Neuronal stem cell (in vitro differentiated cells): ENCODE data around the gene ATP8A2.

ENCODE experiments used
- DNase-seq: peaks from one replicate; pipeline ENCODE4 v3.0.0-alpha.2; 2013; ENCODE audit warnings: low spot score
- H2AFZ ChIP-seq: one replicate; pipeline ENCODE4 v1.6.1; 2013; ENCODE audit warnings: mild to moderate bottlenecking, low read length, inconsistent platforms
- H2AK5ac ChIP-seq: 2 replicates; pipeline ENCODE4 v1.6.1; 2013; ENCODE audit warnings: low read depth, mild to moderate bottlenecking, inconsistent platforms, low read length, moderate library complexity, mixed read lengths
- H2BK120ac ChIP-seq: 2 replicates; pipeline ENCODE4 v1.6.1; 2013; ENCODE audit warnings: low read depth, mild to moderate bottlenecking, inconsistent platforms, low read length, moderate library complexity, mixed read lengths
- H2BK12ac ChIP-seq: one replicate; pipeline ENCODE4 v1.6.1; 2013; ENCODE audit warnings: low read length, inconsistent platforms
- H2BK15ac ChIP-seq: 2 replicates; pipeline ENCODE4 v1.6.1; 2013; ENCODE audit warnings: mild to moderate bottlenecking, low read length, inconsistent platforms, mixed read lengths
- H2BK5ac ChIP-seq: one replicate; pipeline ENCODE4 v1.6.1; 2013; ENCODE audit warnings: inconsistent platforms, mild to moderate bottlenecking, low read length, moderate library complexity
- H3K14ac ChIP-seq: one replicate; pipeline ENCODE4 v1.6.1; 2013; ENCODE audit warnings: low read length, inconsistent platforms
- H3K18ac ChIP-seq: 2 replicates; pipeline ENCODE4 v1.6.1; 2013; ENCODE audit warnings: low read length, inconsistent platforms
- H3K23ac ChIP-seq: 2 replicates; pipeline ENCODE4 v1.6.1; 2013; ENCODE audit warnings: low read depth, mild to moderate bottlenecking, mixed read lengths, low read length, inconsistent platforms; ENCODE audit not compliant: poor library complexity
- H3K27ac ChIP-seq: replicated peaks from 3 replicates; pipeline ENCODE4 v1.5.1; 2013; ENCODE audit warnings: low read length, inconsistent platforms
- H3K27me3 ChIP-seq, 3 experiments: 2 replicates each; pipeline ENCODE4 v1.6.1; 2013; ENCODE audit warnings: low read length in 3 of 3, mild to moderate bottlenecking in 2 of 3, inconsistent platforms in 1 of 3, low read depth in 1 of 3, mixed read lengths in 1 of 3, moderate library complexity in 1 of 3; ENCODE audit not compliant: control insufficient read depth in 3 of 3, insufficient read depth in 3 of 3
- H3K36me3 ChIP-seq, 2 donors: replicated peaks in 1 of 2; 2 replicates each; pipeline ENCODE4 v1.6.1; 2013; ENCODE audit warnings: low read length in 2 of 2; ENCODE audit not compliant: control insufficient read depth in 2 of 2, insufficient read depth in 2 of 2
- H3K4ac ChIP-seq: 2 replicates; pipeline ENCODE4 v1.6.1; 2013; ENCODE audit warnings: inconsistent platforms, mild to moderate bottlenecking, low read length, moderate library complexity
- H3K4me1 ChIP-seq, 2 donors: 1 replicate in 1 of 2; 2 replicates in 1 of 2; pipeline ENCODE4 v1.6.1; 2013; ENCODE audit warnings: low read length in 2 of 2, low read depth in 1 of 2; ENCODE audit not compliant: control insufficient read depth in 2 of 2, insufficient read depth in 1 of 2
- H3K4me2 ChIP-seq: one replicate; pipeline ENCODE4 v1.6.1; 2013; ENCODE audit warnings: mild to moderate bottlenecking, low read length, inconsistent platforms; ENCODE audit not compliant: insufficient read depth, poor library complexity, severe bottlenecking
- H3K4me3 ChIP-seq, 2 donors: 2 replicates each; pipeline ENCODE4 v1.5.1; 2013; ENCODE audit warnings: low read length in 2 of 2, mild to moderate bottlenecking in 2 of 2, inconsistent platforms in 1 of 2, moderate library complexity in 1 of 2
- H3K79me1 ChIP-seq: one replicate; pipeline ENCODE4 v1.6.1; 2013; ENCODE audit warnings: low read depth, mild to moderate bottlenecking, inconsistent platforms, low read length, moderate library complexity
- H3K9ac ChIP-seq: one replicate; pipeline ENCODE4 v1.6.1; 2013; ENCODE audit warnings: mild to moderate bottlenecking, low read depth, low read length, inconsistent platforms; ENCODE audit not compliant: poor library complexity
- H3K9me3 ChIP-seq, 2 donors: replicated peaks in 1 of 2; 2 replicates each; pipeline versions ENCODE3 to v1.6.1; 2013; ENCODE audit warnings: low read length in 2 of 2, mild to moderate bottlenecking in 2 of 2, inconsistent platforms in 1 of 2, low read depth in 1 of 2, mixed read lengths in 1 of 2, moderate library complexity in 1 of 2; ENCODE audit not compliant: control insufficient read depth in 2 of 2, insufficient read depth in 1 of 2
- H4K8ac ChIP-seq: one replicate; pipeline ENCODE4 v1.6.1; 2013; ENCODE audit warnings: low read depth, mild to moderate bottlenecking, inconsistent platforms, low read length, moderate library complexity
- H4K91ac ChIP-seq: one replicate; pipeline ENCODE4 v1.6.1; 2013; ENCODE audit warnings: low read length, low read depth, mild to moderate bottlenecking, inconsistent platforms; ENCODE audit not compliant: poor library complexity
- WGBS, 2 donors: extraction: QIAGEN DNeasy Blood & Tissue Kit; methylation state at CpG; one replicate each; pipeline ENCODE4 v1.1.7; 2013; ENCODE audit warnings: missing lambda C conversion rate in 2 of 2, mixed read lengths in 1 of 2; ENCODE audit not compliant: insufficient read length in 2 of 2, insufficient replicate concordance in 1 of 2; ENCODE audit errors: extremely low coverage in 2 of 2; 5-methylcytosine and 5-hydroxymethylcytosine counted together

The ATP8A2 gene

DNA sequence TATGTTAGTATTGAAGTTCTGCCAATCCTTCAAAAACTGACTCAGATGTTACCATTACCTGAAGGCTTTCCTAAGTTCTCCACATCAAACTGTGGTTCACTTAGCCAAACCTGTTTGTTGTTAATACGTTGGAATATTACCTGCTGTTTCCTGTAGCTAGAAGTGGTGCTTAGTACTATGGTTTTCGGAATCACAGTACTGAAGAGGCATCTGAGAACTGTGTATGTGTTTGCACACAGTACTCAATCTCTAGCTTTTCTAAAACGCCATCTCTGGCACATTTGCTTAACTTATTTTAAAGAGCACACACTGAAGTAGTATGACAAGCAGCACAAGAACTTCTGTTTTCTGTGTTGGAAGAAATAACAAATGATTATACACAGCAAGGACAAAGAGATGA is 431.9 kb downstream of the ATP8A2 start:
- H3K36me3 ChIP-seq = no peaks in the 10 kb centered on the region
- H4K8ac ChIP-seq = no peak overlapping the region
- H2BK120ac ChIP-seq = no peak overlapping the region
- no peak overlapping the region for H3K4me3 ChIP-seq
- H3K27me3 ChIP-seq = no peaks in the 10 kb centered on the region
- H2AK5ac ChIP-seq = no peak overlapping the region
- H3K4me1 ChIP-seq = no peaks in the 10 kb centered on the region
- H3K27ac ChIP-seq = no peak overlapping the region
- H3K9me3 ChIP-seq = no peaks in the 10 kb centered on the region
- H3K18ac ChIP-seq = no peak overlapping the region
- no peak overlapping the region for H3K23ac ChIP-seq
- H3K9ac ChIP-seq = no peak overlapping the region
- no peak for DNase-seq
- H2AFZ ChIP-seq = no peak overlapping the region
- no CpG with 5 or more reads among the region's 3 CpGs for WGBS, 2 donors
- no peak overlapping the region for H3K4me2 ChIP-seq
- no peak overlapping the region for H3K14ac ChIP-seq
- no peak overlapping the region for H2BK15ac ChIP-seq
- no peak overlapping the region for H4K91ac ChIP-seq
- no peak overlapping the region for H2BK5ac ChIP-seq
- no peak overlapping the region for H2BK12ac ChIP-seq
- no peak overlapping the region for H3K4ac ChIP-seq
- H3K79me1 ChIP-seq = no peaks in the 10 kb centered on the region

DNA sequence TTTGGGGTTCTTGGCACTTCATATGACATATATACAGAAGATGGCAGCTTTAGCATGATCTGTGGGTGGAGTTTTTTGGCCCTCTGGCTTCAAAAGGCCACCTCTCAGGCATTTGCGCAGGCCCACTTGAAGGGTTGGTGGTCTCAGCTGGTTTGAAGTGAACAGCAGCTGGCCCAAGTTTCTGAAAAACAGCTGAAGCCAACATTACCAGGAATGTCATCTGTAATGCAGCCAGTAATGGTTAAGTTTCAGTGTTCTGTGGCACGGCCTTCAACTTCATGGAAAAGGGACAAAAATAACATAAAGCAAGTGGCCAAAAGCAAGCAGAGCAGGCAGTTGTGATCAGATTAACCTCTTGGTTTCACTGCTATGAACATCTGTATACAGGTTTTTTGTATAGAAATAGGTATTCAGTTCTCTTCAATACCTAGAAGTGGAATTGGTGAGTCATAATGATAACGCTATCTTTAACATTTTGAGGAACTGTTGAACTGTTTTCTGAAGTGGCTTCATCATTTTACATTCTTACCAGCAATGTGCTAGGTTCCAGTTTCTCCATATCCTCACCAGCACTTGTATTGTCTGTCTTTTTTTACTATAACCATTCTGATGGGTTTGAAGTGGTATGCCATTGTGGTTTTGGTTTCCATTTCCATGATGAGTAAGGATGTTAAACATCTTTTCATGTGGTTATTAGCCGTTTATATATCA is 434.6 kb downstream of the ATP8A2 start:
- Histone ChIP-seq H3K9me3 (no peaks in the 10 kb centered on the region), H2BK5ac (no peak overlapping the region), H3K27me3 (no peaks in the 10 kb centered on the region), H3K27ac (no peak overlapping the region), H3K14ac (no peak overlapping the region), H2BK12ac (no peak overlapping the region), H2AK5ac (no peak overlapping the region), H3K4me1 (no peaks in the 10 kb centered on the region), H4K91ac (no peak overlapping the region), H3K9ac (no peak overlapping the region), H2BK120ac (no peak overlapping the region), H4K8ac (no peak overlapping the region), H3K4ac (no peak overlapping the region), H2AFZ (no peak overlapping the region), H3K23ac (no peak overlapping the region), H3K4me3 (no peak overlapping the region), H2BK15ac (no peak overlapping the region), H3K18ac (no peak overlapping the region), H3K79me1 (no peaks in the 10 kb centered on the region), H3K36me3 (no peaks in the 10 kb centered on the region), H3K4me2 (no peak overlapping the region)
- no peak for DNase-seq
- no CpG with 5 or more reads among the region's 4 CpGs for WGBS, 2 donors

DNA sequence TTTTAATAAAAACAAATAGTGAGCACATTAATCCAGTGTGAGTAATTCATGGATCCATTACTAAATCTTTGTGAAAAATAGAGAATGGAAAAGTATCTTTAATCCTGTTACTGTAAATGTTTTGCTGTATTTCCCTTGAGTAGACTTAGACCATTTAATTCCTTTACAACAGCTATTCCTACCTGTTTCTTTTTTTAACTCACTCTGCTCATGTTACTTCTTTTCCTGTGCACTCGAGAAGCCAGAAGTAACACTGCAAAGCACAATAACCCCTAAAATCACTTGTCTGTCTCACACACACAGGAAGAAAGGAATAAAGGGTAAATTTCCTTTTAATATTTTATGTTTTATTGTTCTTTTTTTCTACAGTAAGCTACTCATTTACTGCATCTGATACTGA is 435.8 kb downstream of the ATP8A2 start:
- no peak for DNase-seq
- no peaks in the 10 kb centered on the region for H3K27me3 ChIP-seq
- no peak overlapping the region for H3K4me2 ChIP-seq
- H3K4ac ChIP-seq = no peak overlapping the region
- H2AK5ac ChIP-seq = no peak overlapping the region
- H3K27ac ChIP-seq = no peak overlapping the region
- H3K9ac ChIP-seq = no peak overlapping the region
- H3K9me3 ChIP-seq = no peaks in the 10 kb centered on the region
- no CpG with 5 or more reads among the region's 1 CpG for WGBS, 2 donors
- no peak overlapping the region for H4K91ac ChIP-seq
- H3K23ac ChIP-seq = no peak overlapping the region
- H3K14ac ChIP-seq = no peak overlapping the region
- no peak overlapping the region for H2BK5ac ChIP-seq
- H3K36me3 ChIP-seq = no peaks in the 10 kb centered on the region
- no peak overlapping the region for H2AFZ ChIP-seq
- no peaks in the 10 kb centered on the region for H3K4me1 ChIP-seq
- no peak overlapping the region for H2BK12ac ChIP-seq
- H3K4me3 ChIP-seq = no peak overlapping the region
- no peaks in the 10 kb centered on the region for H3K79me1 ChIP-seq
- H3K18ac ChIP-seq = no peak overlapping the region
- H2BK15ac ChIP-seq = no peak overlapping the region
- H4K8ac ChIP-seq = no peak overlapping the region
- no peak overlapping the region for H2BK120ac ChIP-seq

DNA sequence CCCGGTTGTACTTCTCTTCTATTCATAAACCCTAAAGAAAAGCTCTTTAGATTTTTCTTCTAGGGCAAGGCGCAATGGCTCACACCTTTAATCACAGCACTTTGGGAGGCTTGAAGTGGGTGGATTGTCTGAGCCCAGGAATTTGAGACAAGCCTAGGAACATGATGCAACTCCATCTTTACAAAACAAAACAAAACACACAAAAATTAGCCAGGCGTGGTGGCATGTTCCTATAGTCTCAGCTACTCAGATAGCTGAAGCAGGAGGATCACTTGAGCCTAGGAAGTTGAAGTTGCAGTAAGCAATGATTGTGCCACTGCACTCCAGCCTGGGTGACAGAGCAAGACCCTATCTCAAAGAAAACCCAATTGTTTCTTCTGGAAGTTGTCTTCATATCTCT is 439.7 kb downstream of the ATP8A2 start:
- Histone ChIP-seq H3K36me3 (no peaks in the 10 kb centered on the region), H2AK5ac (no peak overlapping the region), H3K4me3 (no peak overlapping the region), H4K8ac (no peak overlapping the region), H2BK5ac (no peak overlapping the region), H2BK15ac (no peak overlapping the region), H3K4ac (no peak overlapping the region), H4K91ac (no peak overlapping the region), H3K18ac (no peak overlapping the region), H3K27me3 (no peaks in the 10 kb centered on the region), H3K4me1 (no peaks in the 10 kb centered on the region), H3K79me1 (no peaks in the 10 kb centered on the region), H3K23ac (no peak overlapping the region), H3K14ac (no peak overlapping the region), H2AFZ (no peak overlapping the region), H2BK12ac (no peak overlapping the region), H3K27ac (no peak overlapping the region), H3K4me2 (no peak overlapping the region), H2BK120ac (no peak overlapping the region), H3K9me3 (no peaks in the 10 kb centered on the region), H3K9ac (no peak overlapping the region)
- no CpG with 5 or more reads among the region's 3 CpGs for WGBS, 2 donors
- no peak for DNase-seq
